ENCODE measurements around the gene TGFB2. TPM values are rescaled to one million over a fixed set of nuclear protein-coding genes. Genes with fewer than 3 reads are reported as not detected.

TGFB2 gene
- total RNA-seq, 1 donor from 2014 or later: 34.4 TPM

GRCh38 chr1:218493986-218494385 lies 148.8 kb downstream of the TGFB2 start:
- Histone ChIP-seq H3K4me3 (ENCODE audit: low read depth, low read length) (no peak overlapping the region), H3K27me3 (ENCODE audit: control insufficient read depth, insufficient read depth, low read length) (no peaks in the 10 kb centered on the region), H3K36me3 (ENCODE audit: control insufficient read depth, insufficient read depth, low read length) (no peaks in the 10 kb centered on the region)
- no peak for DNase-seq (ENCODE audit: low read depth)
- no peak for TF ChIP-seq CTCF (IDR thresholded peaks at IDR 0.05; ENCODE audit: insufficient read depth, low read length, poor library complexity, severe bottlenecking)

Other genes starting within 250 kb of the TGFB2 start
- 7.9 and 9.7 TPM in 2 replicates for gene RRP15, start 60.0 kb upstream of the TGFB2 start, total RNA-seq

All from kidney epithelial cell (primary cell).